GM18867 (cell line): ENCODE results near the gene TPP1.

ENCODE experiments used
- ATAC-seq: cut with Tn5 transposase; IDR thresholded peaks from one replicate; pipeline ENCODE4 v1.9.1; 2021; ENCODE audit warnings: mild to moderate bottlenecking, moderate library complexity; ENCODE audit not compliant: unreplicated experiment

Gene TPP1

DNA sequence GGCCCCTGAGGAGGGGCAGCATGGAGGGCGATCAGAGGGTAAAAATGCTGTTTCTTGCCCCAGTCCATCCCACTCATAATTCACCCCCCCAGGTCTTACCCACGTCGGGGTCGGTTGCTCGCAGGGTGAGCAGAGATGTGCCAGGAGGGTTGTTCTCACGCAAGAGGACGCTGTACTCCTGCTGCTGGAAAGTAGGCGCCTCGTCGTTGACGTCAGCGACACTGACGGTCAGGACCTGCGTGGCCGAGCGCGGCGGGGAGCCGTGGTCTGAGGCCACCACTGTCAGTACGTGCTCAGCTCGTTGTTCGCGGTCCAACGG lies 10.3 kb upstream of the TPP1 start:
- ATAC-seq: no peak

DNA sequence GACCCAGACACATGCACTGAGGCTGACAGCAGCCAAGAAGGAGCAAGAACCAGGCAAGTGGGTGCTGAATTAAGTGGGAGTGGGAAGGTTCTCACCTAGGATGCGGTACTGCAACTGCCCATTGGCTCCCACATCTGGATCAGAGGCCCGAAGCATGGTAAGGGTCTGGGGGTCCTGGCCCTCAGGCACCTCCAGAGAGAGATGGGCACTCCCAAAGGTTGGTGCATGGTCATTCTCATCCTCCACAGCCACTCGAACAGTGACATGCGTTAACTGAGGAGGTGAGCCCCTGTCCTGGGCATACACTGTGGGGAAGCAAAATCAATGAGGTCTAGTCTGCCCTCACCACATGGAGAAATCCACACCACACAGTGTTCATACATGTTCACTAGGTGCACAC lies 9.3 kb upstream of the TPP1 start:
- ATAC-seq: no peak

GRCh38 chr11:6627762-6628241 lies 8.6 kb upstream of the TPP1 start:
- ATAC-seq: peak; percentile 82

- ATAC-seq: no peak
Measured at GRCh38 chr11:6626971-6627761, 7.9 kb upstream of the TPP1 start.

DNA sequence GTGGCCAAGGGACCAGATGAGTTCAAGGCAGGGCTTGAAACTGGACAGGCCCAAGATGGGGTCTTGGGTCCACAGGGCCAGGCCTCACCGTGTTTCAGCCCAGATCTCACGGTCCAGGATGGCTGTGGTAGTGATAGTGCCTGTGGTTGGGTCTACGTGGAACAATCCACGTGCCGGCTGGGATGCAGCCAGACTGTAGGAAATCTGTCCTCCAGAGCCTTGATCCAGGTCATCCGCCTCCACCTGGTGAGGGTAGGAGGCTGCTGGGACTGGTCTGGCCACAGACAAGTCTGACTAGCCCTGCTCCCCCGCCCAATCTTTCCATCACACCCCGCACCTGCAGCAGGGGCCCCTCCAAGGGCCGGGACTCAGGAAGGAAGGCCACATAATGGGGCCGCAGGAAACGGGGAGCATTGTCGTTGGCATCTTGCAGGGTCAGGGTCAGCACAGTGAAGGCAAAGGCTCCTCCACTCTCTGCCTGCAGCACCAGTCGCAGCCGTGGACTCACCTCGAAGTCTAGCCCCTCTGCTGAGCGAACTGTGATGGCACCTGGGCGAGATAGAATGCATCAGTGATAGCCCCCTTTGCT lies 6.7 kb upstream of the TPP1 start:
- ATAC-seq: no peak

GRCh38 chr11:6625156-6625831 lies 6.1 kb upstream of the TPP1 start:
- ATAC-seq: no peak

DNA sequence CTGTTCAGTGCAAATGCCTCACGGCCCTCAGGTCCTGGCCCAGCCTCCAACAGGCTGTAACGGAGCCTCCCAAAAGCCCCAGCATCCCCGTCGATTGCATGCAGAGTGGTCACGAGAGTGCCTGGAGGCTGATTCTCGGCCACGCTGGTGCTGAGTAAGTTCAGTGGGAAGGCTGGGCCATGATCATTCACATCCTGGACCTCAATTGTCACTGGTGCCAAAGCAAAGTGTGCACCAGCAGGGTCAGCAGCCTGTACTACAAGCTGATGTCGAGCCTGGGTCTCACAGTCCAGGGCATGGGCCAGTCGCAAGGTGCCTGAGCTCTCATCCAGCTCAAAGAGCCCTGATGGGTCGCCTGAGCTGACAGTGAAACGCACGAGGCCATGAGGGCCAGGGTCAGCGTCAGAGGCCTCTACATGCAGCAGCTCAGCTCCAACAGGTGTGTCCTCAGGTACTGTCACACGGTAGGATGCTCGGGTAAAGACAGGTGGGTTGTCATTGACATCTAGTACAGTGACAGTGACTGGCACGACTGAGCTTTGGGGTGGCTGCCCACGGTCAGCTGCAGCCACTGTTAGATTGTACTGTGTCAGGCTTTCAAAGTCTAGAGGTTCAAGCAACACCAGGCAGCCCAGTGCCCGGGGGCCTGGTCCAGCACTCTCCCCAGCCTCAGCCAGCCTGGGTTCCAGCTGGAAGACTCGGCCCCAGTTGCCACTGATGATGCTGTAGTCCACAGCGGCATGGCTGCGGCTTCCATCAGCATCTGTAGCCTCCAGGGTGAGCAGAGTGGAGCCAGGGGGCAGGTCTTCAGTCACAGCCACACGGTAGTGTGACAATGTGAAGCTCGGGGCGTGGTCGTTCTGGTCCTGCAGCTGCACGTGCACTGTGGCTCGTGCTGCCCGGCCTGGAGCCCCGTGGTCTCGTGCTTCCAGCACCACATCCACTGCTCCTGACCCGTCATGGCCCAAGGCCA lies 4.5 kb upstream of the TPP1 start:
- ATAC-seq: no peak

DNA sequence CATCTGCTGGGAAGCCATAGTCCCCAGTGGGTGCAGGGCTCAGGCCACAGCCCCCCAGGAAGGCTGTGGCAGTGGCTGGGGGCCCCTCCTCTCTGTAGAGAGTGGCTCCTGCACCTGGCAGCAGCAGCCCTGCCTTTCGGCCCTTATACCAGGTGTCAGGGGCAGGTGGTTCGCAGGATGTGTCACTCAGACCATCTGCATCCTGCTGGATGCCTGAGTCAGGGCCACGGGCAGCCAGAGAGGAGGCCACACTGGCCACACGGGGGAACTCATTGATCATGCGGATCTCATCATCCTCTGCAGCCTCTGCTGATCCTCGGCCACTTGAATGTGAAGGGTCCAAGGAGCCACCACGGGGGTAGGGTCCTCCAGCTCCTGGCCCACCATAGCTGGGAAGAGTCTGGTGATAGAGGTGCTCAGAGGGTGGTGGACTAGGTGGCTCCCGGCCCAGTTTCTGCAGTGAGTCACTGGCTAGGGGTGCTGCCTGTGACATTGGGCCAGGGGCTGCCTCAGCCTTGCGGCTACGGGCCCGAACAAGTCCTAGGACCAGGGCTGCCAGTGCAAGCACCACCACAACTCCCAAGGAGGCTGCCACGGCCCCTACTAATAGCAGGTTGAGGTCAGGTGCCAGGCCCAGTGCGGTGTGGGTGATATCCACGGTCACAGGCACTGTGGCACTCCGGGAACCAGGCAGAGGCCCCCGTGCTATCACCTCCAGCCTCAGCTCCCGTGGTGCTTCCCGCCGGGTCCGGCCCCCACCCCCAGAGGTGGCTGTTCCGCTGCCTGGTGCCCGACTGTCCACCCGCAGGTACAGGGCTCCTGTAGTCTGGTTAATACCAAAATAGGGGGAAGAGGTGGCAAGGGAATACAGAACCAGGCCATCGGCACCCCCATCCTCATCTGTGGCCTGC lies 3.3 kb upstream of the TPP1 start:
- ATAC-seq: no peak

DNA sequence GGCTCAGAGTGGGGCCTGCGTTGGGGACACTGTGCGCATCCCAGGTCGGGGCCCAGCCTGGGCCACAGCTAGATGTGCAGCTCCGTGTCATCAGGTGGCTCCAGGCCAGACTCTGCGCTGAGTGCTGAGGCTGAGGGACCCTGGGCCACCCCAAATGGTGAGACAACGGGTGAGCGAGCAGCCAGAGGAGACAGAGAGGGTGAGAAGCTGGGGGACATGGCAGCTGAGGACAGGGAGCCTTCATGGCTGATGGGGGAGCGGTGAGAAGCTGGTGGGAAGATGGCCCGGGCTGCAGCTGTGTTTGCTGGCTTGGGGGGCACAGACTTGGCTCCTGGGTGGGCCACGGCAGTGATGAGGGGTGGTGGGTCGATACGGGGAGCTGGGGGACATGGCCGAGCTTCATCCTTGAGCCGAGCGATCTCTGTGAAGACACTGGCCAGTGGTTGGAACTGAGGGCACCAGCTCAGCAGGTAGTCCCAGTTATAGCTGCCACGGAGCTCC lies 2.5 kb upstream of the TPP1 start:
- no peak for ATAC-seq

GRCh38 chr11:6620636-6621035 lies 1.4 kb upstream of the TPP1 start:
- ATAC-seq: no peak

DNA sequence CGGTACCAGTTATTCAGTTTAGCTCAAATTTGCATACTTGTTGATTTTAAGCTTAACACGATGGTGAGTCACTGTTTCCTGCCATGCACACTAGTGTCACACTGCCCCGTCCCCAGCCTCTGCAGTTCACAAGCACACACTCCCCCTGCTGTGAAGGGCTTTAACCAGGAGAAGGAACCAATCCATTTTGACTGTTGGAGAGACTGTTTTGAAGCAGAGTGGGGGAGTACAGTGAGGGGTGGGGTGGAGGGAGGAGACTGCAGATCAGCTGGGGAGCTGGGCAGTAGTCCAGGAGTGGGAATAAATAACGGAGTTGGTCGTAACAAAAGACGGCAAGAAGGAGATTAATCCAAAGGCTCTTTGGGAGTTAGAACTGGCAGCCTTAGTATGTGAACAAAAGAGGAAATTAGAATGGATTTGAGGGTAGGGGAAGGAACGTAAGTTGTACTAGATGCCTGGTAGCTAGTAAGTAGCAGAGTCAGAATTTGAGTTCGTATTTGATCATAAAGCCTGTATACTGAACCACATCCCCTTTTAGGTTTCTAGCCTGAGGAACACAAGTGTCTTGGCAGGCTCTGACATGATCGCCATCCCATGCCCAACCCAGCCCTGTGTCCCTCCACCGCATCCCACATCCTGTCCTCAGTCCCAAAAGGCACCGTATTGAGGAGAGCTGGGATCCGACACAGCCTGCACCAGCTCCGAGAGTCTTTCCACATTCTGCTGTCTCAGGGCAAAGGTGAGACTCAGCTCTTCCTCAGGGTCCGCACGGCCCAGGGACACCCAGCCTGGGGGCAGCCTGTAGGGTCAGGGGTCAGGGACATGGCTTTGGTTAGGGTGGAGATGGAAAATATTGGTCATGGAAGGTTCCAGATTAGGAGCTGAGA lies 862 bp downstream of the TPP1 start:
- peak; percentile 11 for ATAC-seq

DNA sequence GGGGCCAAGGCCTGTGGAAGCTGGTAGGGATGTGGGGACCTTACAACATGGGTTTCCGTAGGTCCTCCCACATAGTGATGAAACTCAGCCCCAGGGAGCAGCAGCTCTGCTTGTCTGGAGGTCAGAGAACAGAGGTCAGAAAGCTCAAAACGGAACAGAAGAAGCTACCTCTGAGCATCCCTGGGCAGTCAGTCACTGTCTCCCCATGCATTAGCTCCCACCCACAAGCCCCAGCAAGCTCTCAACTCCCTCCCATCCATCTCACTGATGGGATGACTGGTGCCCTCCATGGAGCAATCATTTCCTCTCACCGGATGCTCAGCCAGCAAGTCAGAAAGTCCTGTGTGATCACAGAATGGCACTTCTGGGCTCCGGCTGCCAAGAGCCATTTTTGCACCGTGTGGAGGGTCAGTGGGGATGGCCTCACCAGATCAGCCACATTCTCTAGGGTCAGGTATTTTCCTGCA lies 1.9 kb downstream of the TPP1 start:
- ATAC-seq: no peak

DNA sequence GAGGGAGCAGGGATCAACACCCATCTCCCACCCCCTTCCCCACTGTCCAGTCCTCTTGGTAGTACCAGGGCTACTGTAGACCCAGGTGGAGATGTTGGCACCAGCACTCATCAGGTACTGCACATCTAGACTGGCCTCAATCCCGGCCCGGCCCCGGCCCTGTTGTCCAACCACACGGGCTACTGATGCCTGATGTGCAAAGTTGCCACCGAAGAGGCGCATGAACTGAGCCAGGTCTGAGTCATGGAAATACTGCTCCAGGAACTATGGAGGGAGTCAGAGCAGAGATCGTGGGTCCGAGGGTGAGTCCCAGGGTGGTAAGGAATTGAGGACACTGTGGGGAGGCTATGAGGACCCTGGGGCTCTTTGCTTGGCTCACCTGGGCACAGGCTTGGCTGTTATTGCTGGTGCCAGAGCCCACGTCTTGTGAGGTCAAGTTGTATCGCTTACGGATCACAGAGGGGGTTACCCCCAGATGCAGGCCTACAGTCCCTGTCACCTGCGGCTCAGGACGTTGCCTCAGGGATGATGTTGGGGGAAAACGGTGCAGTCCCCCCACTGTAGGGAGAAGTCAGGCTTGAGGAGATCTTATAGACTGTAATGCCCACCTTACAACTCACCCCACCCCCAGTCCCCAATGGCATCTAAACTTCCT lies 2.5 kb downstream of the TPP1 start:
- no peak for ATAC-seq

DNA sequence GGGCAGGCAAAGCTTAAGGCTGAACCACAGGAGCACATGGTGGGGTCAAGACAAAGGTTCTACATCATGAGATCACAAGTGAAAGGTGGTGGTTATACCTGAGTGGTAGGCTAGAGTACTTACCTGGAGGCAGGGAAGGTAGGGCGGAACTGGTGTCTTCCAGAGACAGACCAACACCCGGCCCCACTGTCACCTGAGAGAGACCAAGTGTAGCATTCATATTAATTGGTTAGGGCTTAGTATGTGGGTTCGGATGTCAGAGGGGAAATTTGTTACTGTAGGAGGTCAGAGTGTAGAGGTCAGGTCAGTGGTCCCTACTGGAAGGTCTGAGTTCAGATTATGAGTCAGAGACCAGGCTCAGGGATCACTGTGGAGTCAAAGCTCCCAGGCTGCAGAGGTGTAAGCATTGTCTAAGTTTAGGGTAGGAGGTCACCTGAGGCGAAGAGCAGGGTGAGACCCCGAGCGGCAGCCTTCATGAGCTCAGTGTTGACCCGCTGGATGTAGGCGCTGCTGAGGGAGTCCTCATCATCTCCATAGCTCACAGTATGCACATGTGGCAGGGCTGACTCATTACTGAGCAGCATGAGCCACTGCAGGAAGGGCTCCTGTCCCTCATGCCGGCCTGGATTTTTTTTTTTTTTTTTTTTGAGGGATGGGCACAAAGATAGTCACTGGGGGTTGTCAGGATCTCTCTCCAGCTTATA lies 3.2 kb downstream of the TPP1 start:
- no peak for ATAC-seq

DNA sequence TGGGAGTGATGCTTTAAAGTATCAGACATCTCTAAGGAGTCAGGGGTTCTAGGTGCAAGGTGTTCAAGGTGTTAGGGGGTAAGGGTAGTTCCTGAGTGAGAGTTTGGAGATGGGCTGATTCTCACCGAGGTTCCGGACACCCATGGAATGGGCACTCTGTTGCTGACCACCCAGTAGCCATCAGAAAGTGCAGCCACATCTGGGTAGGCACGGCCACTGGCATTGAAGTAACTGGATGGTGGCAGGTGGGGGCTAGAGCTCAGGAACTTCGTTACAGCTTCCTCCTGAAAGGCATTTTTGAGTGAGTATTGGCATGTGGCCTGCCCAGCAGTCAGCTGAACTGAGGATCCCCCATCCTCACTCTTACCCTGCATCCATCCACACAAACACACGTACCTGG lies 4.2 kb downstream of the TPP1 start:
- ATAC-seq: no peak

GRCh38 chr11:6614446-6614845 lies 4.8 kb downstream of the TPP1 start:
- ATAC-seq: no peak

DNA sequence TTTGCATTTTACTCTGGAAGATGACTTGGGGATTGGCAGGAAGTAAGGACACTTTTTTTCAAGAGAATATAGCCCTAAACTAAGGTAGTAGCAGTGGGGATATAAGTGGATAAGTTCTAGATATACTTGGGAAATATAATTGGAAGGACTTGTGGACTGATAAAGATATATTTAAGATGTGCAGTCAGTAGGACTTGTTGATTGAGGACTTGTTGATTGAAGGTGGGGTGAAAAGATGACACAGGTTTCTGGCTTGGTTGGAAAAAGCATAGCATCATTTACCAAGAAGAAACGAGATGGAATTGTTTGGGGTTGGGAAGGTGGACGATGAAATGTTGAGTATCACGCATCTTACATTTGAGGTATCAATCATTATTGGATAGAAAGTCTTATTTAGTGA lies 5.7 kb downstream of the TPP1 start:
- ATAC-seq: no peak
